ENCODE results near the gene SLC10A1. TPM values are rescaled to one million over a fixed set of nuclear protein-coding genes. Genes with fewer than 3 reads are reported as not detected.
"Not testable (repeated sequence)": the region's sequence is repeated elsewhere in the genome, so short reads cannot be mapped to it uniquely, and the experiment has no call there.

Gene SLC10A1
- total RNA-seq, 4 donors from 2014 or later, result not detected

DNA sequence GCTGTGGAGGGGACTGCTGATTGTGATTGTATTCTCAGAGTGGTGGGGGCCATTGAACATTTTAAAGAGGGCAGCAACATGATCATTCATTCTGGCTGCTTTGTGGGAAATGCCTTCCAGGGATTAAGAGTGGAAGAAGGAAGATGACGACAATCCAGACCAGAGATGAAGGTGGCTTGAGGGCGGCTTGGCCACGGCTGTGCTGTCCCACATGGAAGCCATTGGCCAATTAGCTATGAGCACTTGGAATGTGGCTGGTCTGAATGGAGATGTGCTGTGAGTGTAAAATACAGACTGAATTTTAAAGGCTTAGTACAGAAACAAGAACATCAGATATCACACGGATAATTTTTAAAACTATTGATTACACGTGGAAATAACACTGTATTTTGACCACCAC is 19.2 kb upstream of the SLC10A1 start:
- Histone ChIP-seq H3K4me3 (no peak overlapping the region), H3K27me3 (peaks cover 0 to 59% (median 0%) of the 10 kb centered on the region in 4 donors), H3K27ac (no peak overlapping the region), H3K9me3 (no peaks in the 10 kb centered on the region), H3K36me3 (no peaks in the 10 kb centered on the region), H3K4me1 (peaks cover 0 to 6% (median 0%) of the 10 kb centered on the region in 3 donors)
- TF ChIP-seq POLR2A (IDR thresholded peaks at IDR 0.05), result no peak
- TF ChIP-seq, protein P1, sequence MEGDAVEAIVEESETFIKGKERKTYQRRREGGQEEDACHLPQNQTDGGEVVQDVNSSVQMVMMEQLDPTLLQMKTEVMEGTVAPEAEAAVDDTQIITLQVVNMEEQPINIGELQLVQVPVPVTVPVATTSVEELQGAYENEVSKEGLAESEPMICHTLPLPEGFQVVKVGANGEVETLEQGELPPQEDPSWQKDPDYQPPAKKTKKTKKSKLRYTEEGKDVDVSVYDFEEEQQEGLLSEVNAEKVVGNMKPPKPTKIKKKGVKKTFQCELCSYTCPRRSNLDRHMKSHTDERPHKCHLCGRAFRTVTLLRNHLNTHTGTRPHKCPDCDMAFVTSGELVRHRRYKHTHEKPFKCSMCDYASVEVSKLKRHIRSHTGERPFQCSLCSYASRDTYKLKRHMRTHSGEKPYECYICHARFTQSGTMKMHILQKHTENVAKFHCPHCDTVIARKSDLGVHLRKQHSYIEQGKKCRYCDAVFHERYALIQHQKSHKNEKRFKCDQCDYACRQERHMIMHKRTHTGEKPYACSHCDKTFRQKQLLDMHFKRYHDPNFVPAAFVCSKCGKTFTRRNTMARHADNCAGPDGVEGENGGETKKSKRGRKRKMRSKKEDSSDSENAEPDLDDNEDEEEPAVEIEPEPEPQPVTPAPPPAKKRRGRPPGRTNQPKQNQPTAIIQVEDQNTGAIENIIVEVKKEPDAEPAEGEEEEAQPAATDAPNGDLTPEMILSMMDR (IDR thresholded peaks at IDR 0.05), result no peak
- 67 to 78% methylated on average over 5 of the region's 5 CpGs for WGBS, 2 donors
- intact Hi-C loops (cut with DNase I), result no loop called here
- DNase-seq, result no peak

DNA sequence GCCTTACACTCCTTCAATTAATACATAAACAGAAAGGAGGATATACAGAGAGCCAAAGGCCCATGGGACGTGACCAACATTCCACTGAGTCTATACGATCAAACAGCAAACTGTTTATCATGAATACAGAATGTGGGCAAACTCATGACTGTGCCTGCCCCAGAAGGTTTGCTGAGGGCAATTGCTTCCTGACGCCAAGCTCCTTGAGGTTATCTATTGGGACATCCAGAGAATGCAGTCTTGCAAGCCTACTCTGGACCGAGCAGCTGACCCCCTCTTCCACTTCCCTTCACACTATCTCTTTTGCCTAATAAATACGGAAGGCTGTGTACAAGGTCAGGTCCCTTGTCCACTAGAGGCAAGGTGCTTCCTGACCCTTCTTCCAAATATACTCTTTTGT is 18.5 kb upstream of the SLC10A1 start:
- H3K4me3 ChIP-seq, result no peak overlapping the region
- H3K9me3 ChIP-seq, result no peaks in the 10 kb centered on the region
- intact Hi-C loops (cut with DNase I), result no loop called here
- H3K27me3 ChIP-seq, result peaks cover 0 to 59% (median 0%) of the 10 kb centered on the region in 4 donors
- no peak for DNase-seq
- peaks cover 0 to 6% (median 0%) of the 10 kb centered on the region in 3 donors for H3K4me1 ChIP-seq
- no peaks in the 10 kb centered on the region for H3K36me3 ChIP-seq
- WGBS, 2 donors, result 47 to 56% methylated on average over 5 of the region's 5 CpGs
- TF ChIP-seq, protein P1 (IDR thresholded peaks at IDR 0.05), result no peak
- H3K27ac ChIP-seq, result no peak overlapping the region

DNA sequence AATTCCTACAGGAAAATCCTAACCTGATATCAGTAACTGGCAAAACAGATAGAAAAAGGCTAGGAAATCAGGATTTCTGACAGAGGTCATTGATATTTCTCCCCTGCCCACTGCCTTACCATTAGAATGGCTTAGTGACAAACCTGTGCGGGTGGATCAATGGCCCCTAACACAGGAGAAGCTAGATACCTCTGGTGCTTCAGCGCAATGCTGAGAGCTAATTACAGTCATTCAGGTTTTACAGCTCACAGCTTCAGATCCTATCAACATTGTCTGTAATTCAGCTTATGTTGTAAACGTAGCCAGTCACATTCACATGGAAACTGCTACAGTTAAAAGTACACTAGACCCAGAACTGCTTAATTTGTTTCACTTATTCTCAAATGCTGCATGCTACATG is 17.4 kb upstream of the SLC10A1 start:
- Histone ChIP-seq H3K9me3 (no peaks in the 10 kb centered on the region), H3K27me3 (peaks cover 0 to 59% (median 0%) of the 10 kb centered on the region in 4 donors), H3K36me3 (no peaks in the 10 kb centered on the region), H3K4me1 (peaks cover 0 to 6% (median 0%) of the 10 kb centered on the region in 3 donors), H3K27ac (no peak overlapping the region), H3K4me3 (no peak overlapping the region)
- no peak for DNase-seq
- WGBS, 2 donors, result 70 to 73% methylated on average over 3 of the region's 3 CpGs
- intact Hi-C loops (cut with DNase I), result no loop called here
- no peak for TF ChIP-seq POLR2A (IDR thresholded peaks at IDR 0.05)
- TF ChIP-seq, protein P1 (IDR thresholded peaks at IDR 0.05), result no peak

DNA sequence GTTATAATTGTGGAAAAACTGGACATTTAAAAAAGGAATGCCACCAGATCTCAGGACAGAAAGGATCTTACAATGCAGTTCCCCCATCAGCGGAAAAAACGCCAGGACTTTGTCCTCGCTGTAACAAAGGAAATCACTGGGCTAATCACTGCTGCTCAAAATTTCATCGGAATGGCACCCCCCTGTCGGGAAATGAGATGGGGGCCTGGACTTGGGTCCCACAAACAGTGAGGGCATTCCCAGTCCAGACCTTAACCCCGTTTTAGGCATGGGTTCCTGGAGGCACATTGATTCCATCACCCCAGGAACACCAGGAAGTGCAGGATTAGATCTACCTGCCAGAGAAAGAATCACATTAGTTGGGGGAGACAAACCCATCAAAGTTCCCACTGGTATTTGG is 16.3 kb upstream of the SLC10A1 start:
- intact Hi-C loops (cut with DNase I); H3K9me3 ChIP-seq; H3K4me1 ChIP-seq; H3K27ac ChIP-seq; H3K36me3 ChIP-seq; H3K4me3 ChIP-seq; DNase-seq: not testable (repeated sequence)
- 52 to 82% methylated on average over 6 of the region's 6 CpGs for WGBS, 2 donors
- peaks cover 0 to 49% (median 0%) of the 10 kb centered on the region in 4 donors for H3K27me3 ChIP-seq

DNA sequence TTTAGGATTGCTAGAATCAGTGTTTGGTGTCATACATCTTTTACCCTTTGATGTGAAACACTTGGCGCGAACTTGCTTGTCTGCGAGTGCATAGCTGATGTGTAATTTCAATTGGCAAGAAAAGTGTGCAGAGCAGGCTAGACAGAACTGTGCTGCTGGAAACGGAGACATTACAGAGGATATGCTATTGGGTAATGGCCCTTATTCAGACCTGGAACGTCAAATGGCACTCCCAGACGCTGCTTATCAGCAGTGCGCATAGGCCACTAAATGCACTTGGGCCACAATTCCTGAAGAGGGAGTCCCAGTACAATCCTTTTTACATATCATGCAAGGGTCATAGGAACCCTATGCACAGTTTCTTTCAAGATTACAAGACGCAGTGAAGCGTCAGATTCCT is 15.7 kb upstream of the SLC10A1 start:
- Histone ChIP-seq H3K4me1 (no peaks in the 10 kb centered on the region), H3K4me3 (no peak overlapping the region), H3K27me3 (peaks cover 0 to 43% (median 0%) of the 10 kb centered on the region in 4 donors), H3K9me3 (no peaks in the 10 kb centered on the region), H3K27ac (no peak overlapping the region), H3K36me3 (no peaks in the 10 kb centered on the region)
- intact Hi-C loops (cut with DNase I), result no loop called here
- TF ChIP-seq POLR2A (IDR thresholded peaks at IDR 0.05), result no peak
- TF ChIP-seq, protein P1 (IDR thresholded peaks at IDR 0.05), result peak in 1 of 6 experiments; percentile 37
- 53 to 55% methylated on average over 8 to 9 of the region's 9 CpGs for WGBS, 2 donors
- DNase-seq, result no peak

DNA sequence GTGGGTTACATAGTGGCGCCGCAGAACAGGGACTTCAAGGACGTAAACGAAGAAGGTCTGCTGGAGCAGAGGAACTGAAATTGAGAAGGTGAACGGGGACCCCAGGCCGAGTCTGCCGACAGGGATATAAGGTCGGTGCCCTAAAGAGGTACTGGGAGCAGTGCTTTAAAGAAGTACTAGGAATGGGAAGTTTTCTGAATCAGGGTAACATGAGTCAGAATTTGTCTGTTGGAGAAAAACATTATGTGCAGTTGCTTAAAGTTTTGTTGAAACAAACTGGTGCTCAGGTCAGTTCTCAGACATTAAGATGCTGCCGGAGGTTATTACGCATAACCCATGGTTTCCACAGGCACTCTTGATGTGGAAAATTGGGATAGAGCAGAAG is 14.8 kb upstream of the SLC10A1 start:
- intact Hi-C loops (cut with DNase I), result no loop called here
- Histone ChIP-seq H3K4me3 (no peak overlapping the region), H3K27me3 (peaks cover 0 to 34% (median 0%) of the 10 kb centered on the region in 4 donors), H3K4me1 (no peaks in the 10 kb centered on the region), H3K9me3 (no peaks in the 10 kb centered on the region), H3K36me3 (no peaks in the 10 kb centered on the region), H3K27ac (no peak overlapping the region)
- no peak for DNase-seq
- no peak for TF ChIP-seq POLR2A (IDR thresholded peaks at IDR 0.05)
- TF ChIP-seq, protein P1 (IDR thresholded peaks at IDR 0.05), result no peak
- WGBS, 2 donors, result 80 to 87% methylated on average over 7 to 8 of the region's 10 CpGs
